Stimulated activated CD8-positive, alpha-beta memory T cell treated with anti-CD3 and anti-CD28 coated beads, Interleukin-4, amount 100 ng/mL, for 4 hours (primary cell): ENCODE results near the gene C8G.

Experiments used
- DNase-seq, 2 donors: peaks; one replicate each; pipeline ENCODE4 v3.0.0-alpha.2; 2020; ENCODE audit warnings: low read depth in 2 of 2, low spot score in 1 of 2

The C8G gene

DNA sequence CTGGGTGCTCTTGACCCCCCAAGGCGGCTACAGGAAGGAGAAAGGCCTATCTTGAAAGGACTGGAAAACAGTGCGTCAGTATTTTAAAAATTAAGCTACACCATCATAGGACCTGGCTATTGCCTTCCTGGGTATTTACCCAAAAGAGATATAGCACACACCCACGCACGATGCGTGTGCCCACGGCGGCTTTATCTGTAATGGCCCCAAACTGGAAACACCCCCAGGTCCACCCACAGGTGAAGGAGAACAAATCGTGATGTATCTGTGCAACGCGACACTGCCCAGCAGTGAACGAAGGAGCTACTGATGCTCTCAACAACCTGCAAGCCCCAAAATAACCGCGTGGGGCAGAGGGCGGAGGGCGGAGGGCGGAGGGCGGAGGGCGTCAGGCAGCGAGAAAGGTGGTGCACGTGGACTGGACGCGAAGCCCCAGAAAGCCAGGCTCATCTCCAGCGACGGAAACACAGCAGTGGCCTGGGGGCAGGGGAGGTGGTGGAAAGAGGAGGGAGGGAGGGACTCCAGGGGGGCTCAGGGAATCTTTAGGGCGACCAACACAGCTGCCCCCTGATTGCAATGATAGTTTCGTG, 19.9 kb downstream of the C8G start:
- DNase-seq: no peak

GRCh38 chr9:136965771-136966484, 20.9 kb downstream of the C8G start:
- DNase-seq: no peak

GRCh38 chr9:136968333-136969127, 23.5 kb downstream of the C8G start:
- DNase-seq: no peak

DNA sequence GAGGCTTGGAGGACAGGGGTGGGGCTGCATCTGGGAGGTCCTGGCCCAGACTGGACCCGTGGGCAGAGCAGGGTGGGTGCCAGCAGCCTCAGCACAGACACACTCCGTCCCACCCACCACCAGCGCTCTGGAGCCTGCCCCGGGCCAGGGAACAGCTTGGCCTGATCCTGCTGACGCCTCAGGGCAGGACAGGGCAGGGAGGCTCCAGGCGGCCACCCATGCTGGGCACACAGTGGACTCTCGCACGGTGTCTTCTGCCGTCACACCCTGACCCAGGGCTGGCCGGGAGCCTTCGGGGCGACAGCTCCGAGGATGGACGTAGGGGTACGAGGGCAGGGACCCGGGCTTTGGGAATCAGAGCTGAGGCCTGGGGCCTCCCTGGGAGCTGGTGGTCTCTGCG, 24.1 kb downstream of the C8G start:
- no peak for DNase-seq

DNA sequence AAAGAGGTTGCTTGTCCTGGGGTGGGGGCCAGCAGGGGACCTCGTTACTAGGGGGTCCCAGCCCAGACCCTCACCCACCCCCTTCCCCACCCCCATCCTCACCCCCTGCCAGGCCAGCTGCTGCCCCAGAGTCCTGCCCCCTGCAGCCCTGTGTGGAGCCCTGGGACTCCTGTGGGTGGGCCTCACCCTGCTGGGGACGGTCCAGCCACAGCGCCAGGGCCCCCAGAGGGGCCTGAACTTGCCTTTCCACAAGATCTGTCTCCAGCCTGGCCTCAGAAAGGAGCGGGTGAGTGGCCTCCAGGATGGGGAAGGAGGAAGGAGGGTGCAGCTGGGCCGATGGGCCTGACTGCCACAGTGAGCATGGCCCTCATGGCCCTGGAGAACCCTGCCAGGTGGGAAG, 24.7 kb downstream of the C8G start:
- DNase-seq: no peak

GRCh38 chr9:136970361-136970760, 25.3 kb downstream of the C8G start:
- no peak for DNase-seq

DNA sequence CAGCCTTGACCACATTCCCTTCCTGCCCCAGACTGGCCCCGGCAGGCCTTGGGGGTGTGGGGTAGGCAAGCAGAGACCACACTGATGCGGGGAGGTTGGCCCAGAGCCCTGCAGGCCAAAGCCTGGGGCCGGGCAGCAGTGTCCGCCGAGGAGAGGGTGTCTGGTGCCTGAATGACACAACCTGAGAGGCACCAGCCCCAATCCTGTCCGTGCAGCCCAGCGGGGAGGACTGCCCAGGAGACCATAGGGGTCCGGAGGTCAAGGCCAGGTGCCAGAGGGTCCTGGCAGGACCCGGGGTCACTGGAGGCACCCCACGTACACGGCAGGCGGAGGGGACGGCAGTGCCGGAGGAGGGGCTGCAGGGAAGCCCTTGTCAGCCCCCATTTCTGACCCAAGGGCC, 26.7 kb downstream of the C8G start:
- DNase-seq: no peak

DNA sequence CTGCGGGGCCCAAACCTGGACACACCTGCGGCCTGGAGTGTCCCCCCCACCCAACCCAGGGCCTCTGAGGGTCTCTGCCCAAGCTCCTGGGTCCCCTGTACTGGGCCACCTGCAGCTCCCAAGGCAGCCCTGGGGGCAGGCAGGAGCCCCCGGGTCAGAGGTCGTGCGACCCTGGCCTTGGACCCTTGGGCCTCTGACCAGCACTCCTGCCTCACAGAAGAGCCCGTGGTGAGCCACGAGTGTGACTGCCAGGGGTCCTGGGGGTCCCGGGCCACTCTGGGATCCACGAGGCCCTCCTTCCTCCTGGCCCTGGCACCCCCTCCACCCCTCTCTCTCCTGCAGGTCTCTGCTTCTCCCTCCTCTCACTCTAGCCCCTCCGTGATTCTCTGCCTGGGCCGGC, 27.3 kb downstream of the C8G start:
- DNase-seq: no peak

DNA sequence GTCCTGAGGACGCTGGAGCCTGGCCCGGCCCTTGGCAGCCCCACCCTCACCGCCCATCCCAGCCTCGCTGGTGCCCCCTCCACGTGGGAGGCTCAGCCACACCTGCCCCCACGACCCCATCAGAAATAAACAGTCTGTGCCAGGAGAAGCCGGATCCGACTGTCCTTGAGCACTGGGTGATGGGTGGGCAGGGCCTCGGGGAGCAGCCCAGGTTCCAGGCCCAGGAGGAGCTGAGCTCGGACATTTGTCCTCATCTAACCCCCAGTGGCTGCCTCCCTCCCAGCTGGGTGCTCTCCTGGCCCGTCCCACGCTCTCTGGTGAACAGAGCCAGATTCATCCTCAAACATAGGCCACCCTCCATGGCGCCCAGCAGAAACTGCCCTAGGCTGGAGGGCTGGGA, 27.7 kb downstream of the C8G start:
- DNase-seq: no peak

GRCh38 chr9:136973618-136974617, 28.9 kb downstream of the C8G start:
- DNase-seq: no peak

DNA sequence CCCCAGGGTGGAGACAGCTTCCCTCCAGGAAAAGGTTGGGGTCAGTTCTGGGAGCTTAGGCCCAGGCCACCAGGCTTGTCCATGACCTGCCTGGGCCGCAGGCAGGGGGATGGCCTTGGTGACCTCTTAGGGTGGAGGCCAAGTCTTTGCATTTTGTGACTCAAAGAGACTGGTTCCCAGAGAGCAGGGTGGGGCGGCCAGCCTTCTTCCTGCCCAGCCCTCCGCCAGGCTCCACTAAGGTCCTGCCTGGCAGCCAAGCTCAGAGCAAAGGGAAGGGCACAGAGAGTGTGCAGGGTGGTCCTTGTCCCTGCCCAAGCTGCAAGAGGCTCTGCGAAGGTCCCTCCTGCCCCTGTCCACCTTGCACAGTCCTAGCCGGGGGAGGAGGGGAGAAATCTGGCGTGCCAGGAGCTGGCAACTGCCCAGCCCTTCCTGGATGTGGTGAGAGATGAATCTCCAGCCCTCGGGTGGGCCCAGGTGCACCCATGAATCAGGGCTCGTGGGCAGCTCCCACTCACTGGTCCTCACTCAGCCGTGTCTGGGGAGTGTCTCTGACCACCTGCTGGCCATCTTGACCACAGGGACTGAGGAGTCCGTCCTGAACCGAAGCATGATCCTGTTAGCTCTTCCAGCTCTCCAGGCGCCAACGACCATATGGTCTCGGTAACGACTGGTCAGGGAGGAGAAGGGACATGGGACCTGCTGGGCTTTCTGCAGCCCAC, 29.9 kb downstream of the C8G start:
- no peak for DNase-seq

- no peak for DNase-seq
Measured at GRCh38 chr9:136975644-136976043, 30.6 kb downstream of the C8G start.

DNA sequence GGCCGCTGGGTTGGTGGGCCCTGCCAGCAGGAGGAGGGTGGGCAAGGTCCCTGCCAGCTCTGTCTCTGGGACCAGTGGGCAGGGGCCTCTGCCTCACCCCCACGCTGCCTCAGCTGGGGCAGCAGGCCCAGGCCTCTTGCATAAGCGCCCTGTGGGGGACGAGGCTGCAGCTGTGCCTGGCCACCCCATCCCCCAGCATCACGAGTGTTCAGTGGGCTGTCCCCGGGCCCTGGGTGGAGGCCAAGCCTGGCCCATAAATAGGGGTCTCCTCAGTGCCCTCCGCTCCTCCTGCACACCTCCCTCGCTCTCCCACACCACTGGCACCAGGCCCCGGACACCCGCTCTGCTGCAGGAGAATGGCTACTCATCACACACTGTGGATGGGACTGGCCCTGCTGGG, 32.2 kb downstream of the C8G start, which contains the start of gene PTGDS:
Gene PTGDS, plus strand, starts transcription at position 282 of the 400 bp plus-strand sequence. Its CDS starts 75 bp downstream, at position 357.
- no peak for DNase-seq

DNA sequence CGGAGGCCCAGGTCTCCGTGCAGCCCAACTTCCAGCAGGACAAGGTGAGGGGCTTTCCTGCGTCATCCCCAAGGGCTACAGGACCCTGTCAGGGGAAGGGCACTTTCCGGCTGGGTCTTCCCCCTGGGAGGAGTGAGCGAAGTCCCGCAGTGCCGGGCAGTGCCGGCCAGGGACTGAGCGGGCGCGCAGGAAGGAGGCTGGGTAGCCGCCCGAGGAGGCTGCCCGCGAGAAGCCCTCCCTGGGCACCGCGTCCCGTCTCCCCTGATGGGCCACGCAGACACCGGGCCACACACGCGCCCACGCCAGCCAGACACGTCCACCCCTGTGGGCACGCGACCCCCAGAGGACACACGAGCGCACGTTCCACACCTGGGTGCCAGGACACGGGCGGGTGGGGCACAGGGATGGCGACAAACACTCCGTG, 32.6 kb downstream of the C8G start:
- DNase-seq: no peak

DNA sequence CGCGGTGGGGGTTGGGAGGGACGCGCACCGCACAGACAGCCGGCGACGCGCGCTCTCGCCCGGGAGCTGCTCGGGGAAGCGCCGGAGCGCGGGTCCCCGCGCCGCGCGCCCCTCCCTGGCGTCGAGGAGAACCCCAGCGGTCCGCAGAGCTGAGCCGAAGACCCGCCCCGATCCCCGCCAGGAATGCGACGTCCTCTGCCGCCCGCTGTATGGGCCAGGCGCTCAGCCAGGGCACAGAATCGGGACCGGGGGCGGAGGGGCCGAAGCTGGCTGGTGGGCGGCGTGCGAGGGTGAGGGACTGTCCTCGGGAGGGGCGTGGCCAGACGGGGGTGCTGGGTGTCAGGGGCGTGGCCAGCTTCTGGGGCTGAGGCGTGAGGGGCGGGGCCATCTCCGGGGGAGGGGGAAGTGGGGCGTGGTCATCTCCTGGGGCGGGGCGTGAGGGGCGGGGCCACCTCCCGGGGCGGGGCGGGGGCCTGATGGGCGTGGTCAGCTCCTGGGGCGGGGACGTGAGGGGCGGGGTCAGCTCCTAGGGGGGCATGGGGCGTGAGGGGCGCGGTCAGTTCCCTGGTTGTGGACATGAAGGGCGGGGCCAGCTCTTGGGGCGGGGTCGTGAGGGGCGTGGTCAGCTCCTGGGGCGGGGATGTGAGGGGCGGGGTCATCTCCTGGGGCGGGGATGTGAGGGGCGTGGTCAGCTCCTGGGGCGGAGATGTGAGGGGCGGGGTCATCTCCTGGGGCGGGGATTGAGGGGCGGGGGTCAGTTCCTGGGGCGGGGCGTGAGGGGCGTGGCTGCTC, 33.2 kb downstream of the C8G start:
- DNase-seq: peak; percentile 41 to 48

DNA sequence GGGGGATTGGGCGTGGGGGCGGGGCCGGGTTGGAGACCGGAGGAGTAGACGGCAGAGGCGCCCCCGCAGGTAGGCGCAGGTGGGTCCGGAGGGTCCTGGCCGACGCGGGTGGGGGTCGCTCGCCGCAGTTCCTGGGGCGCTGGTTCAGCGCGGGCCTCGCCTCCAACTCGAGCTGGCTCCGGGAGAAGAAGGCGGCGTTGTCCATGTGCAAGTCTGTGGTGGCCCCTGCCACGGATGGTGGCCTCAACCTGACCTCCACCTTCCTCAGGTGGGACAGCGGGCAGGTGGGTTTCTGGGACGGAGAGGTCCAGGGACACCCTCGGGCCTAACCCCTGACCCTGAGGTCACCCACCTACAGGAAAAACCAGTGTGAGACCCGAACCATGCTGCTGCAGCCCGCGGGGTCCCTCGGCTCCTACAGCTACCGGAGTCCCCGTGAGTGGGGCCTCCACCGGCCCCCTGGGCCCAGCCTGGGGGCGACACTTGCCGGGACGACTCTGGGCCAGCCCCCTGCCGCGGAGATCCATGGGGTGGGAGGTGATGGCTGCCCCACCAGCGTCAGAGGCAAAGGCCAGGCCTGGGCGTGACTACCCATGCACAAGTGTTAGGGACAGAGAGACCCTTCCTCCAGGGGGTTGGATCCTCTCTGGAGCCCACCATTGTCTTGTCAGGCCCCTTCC, 34.0 kb downstream of the C8G start:
- no peak for DNase-seq

DNA sequence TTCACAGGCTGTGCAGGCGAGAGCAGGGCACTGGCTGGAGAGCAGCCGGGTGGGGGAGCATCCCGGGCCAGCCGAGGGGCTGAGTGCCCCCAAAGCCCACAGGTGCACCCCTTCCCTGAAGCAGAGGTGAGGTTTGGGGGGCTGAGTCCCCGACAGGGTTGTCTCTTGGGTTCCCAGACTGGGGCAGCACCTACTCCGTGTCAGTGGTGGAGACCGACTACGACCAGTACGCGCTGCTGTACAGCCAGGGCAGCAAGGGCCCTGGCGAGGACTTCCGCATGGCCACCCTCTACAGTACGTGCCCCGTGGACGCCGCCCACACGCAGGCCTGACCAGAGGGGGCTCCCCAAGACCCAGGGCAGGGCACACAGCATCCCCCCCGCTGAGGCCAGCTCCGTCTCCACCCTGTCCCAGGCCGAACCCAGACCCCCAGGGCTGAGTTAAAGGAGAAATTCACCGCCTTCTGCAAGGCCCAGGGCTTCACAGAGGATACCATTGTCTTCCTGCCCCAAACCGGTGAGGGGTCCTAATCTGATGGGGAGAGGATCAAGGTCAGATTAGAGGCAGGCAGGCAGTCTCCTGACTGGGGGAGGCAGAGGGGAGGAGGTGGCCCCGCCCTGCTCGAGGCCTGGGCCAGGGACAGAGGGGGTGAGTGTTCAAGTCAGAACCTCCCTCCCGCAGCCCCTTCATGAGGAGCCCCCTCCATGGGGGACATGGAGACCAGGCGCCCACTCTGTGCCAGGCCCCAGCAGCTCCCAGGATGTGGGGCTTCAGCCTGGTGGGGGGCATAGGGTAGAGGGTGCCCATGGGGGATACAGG, 34.9 kb downstream of the C8G start:
- DNase-seq: no peak
